DOHH2 (cell line): Measurements from ENCODE around the gene RFPL2.

Experiments used
- H3F3A ChIP-seq: fragments of 200-600 bp; sonication (generic), shearing (Covaris generic); 2 replicates; pipeline ENCODE4 v1.6.0; 2016; ENCODE audit warnings: antibody characterized with exemption, mild to moderate bottlenecking; ENCODE audit not compliant: control insufficient read depth, insufficient read depth
- H3K27ac ChIP-seq: fragments of 200-600 bp; sonication (generic); 2 replicates; pipeline ENCODE4 v1.5.1; 2014; ENCODE audit warnings: low read depth, mild to moderate bottlenecking, low read length, moderate library complexity
- H3K27me3 ChIP-seq: fragments of 200-600 bp; sonication (generic); 2 replicates; pipeline ENCODE4 v1.6.1; 2014; ENCODE audit warnings: mild to moderate bottlenecking, low read length, mixed read lengths; ENCODE audit not compliant: control insufficient read depth
- H3K36me3 ChIP-seq: fragments of 200-600 bp; sonication (generic); 2 replicates; pipeline ENCODE4 v1.6.1; 2014; ENCODE audit warnings: mild to moderate bottlenecking, low read length, moderate library complexity, mixed read lengths; ENCODE audit not compliant: control insufficient read depth
- H3K4me1 ChIP-seq: fragments of 200-600 bp; sonication (generic); 2 replicates; pipeline ENCODE4 v1.6.1; 2014; ENCODE audit warnings: mild to moderate bottlenecking, low read length, mixed read lengths; ENCODE audit not compliant: control insufficient read depth
- H3K4me2 ChIP-seq: fragments of 200-600 bp; sonication (generic); 2 replicates; pipeline ENCODE4 v1.6.0; 2014; ENCODE audit warnings: mild to moderate bottlenecking, low read length, moderate library complexity
- H3K4me3 ChIP-seq: fragments of 200-600 bp; sonication (generic); 2 replicates; pipeline ENCODE4 v1.5.1; 2014; ENCODE audit warnings: mild to moderate bottlenecking, low read length, mixed read lengths
- H3K79me2 ChIP-seq: fragments of 200-600 bp; sonication (generic); 2 replicates; pipeline ENCODE4 v1.6.1; 2014; ENCODE audit warnings: mild to moderate bottlenecking, low read length, mixed read lengths; ENCODE audit not compliant: control insufficient read depth
- H3K9me2 ChIP-seq: fragments of 200-600 bp; sonication (generic); replicated peaks from 2 replicates; pipeline ENCODE4 v1.6.1; 2014; ENCODE audit warnings: mild to moderate bottlenecking, low read length, mixed read lengths; ENCODE audit not compliant: control insufficient read depth
- H3K9me3 ChIP-seq: fragments of 200-600 bp; sonication (generic); 2 replicates; pipeline ENCODE4 v1.6.1; 2014; ENCODE audit warnings: antibody characterized with exemption, low read length, mixed read lengths; ENCODE audit not compliant: control insufficient read depth, insufficient read depth
- H4K20me1 ChIP-seq: fragments of 200-600 bp; sonication (generic); 2 replicates; pipeline ENCODE4 v1.6.0; 2014; ENCODE audit warnings: low read depth, mild to moderate bottlenecking, antibody characterized with exemption, low read length, moderate library complexity; ENCODE audit not compliant: control insufficient read depth, insufficient read depth
- EZH2phosphoT487 ChIP-seq: fragments of 200-600 bp; sonication (generic); IDR thresholded peaks from 2 replicates; pipeline ENCODE4 v1.6.1; 2017; ENCODE audit warnings: borderline replicate concordance, mild to moderate bottlenecking, antibody characterized with exemption, low read length, moderate library complexity, mixed read lengths
- TF ChIP-seq, protein P1 (sequence below): fragments of 200-600 bp; sonication (generic); IDR thresholded peaks from one replicate; pipeline ENCODE4 v1.5.1; 2014; ENCODE audit warnings: antibody characterized with exemption, mild to moderate bottlenecking, low read depth, low read length; ENCODE audit not compliant: poor library complexity, severe bottlenecking

RFPL2 gene

DNA sequence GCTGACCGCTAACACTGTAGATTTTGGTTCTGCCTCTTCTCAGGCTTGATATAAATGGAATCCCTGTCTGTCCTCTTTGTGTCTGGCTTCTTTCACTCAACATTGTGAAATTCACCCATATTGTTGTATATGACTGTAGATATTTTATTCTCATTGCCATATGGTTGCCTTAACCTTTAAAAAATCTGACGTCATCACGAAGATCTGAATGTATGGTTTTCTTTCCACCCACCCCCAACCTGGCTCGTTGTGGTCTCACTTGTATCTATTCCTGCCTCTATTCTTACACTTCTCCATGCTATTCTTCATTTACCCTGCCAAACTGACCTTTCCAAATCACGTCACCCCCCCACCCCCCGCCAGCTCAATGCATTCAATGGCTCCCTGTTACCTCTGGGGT lies 23.8 kb downstream of the RFPL2 start:
- no peak overlapping the region for H3K4me2 ChIP-seq
- no peaks in the 10 kb centered on the region for H3K4me1 ChIP-seq
- H3K4me3 ChIP-seq: no peak overlapping the region
- no peaks in the 10 kb centered on the region for H3K36me3 ChIP-seq
- TF ChIP-seq EZH2phosphoT487: no peak
- TF ChIP-seq, protein P1, sequence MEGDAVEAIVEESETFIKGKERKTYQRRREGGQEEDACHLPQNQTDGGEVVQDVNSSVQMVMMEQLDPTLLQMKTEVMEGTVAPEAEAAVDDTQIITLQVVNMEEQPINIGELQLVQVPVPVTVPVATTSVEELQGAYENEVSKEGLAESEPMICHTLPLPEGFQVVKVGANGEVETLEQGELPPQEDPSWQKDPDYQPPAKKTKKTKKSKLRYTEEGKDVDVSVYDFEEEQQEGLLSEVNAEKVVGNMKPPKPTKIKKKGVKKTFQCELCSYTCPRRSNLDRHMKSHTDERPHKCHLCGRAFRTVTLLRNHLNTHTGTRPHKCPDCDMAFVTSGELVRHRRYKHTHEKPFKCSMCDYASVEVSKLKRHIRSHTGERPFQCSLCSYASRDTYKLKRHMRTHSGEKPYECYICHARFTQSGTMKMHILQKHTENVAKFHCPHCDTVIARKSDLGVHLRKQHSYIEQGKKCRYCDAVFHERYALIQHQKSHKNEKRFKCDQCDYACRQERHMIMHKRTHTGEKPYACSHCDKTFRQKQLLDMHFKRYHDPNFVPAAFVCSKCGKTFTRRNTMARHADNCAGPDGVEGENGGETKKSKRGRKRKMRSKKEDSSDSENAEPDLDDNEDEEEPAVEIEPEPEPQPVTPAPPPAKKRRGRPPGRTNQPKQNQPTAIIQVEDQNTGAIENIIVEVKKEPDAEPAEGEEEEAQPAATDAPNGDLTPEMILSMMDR: no peak
- no peaks in the 10 kb centered on the region for H3F3A ChIP-seq
- no peaks in the 10 kb centered on the region for H3K79me2 ChIP-seq
- no peaks in the 10 kb centered on the region for H3K9me3 ChIP-seq
- H3K9me2 ChIP-seq: no peaks in the 10 kb centered on the region
- no peaks in the 10 kb centered on the region for H4K20me1 ChIP-seq
- 0 out of 2 replicates have a peak, but pooled peaks cover 3% of the 10 kb centered on the region for H3K27me3 ChIP-seq
- H3K27ac ChIP-seq: no peak overlapping the region

DNA sequence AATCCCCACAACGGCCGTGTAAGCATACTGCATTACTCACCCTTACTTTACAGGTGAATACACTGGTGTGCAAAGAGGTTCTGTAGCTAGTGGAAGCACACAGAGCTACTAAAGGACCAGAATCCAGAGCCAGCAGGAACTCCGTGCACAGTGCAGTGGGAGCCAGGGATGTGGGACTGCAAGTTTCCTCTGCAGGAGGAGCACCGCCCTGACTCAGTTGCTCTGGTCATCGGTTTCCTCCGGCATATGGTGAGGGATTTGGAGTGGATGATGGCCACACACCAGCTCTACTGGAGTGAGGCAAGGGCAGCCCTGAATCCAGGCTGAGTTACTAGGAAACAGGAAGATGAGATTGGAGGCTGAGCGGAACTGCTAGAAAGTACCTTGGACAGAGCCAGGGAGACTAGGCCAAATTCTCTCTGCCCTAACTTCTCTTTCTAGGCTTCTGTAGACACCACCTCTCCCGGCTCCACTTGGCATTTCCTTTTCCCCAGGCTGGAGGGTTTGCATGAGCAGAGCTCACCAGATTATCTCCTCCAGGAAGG lies 27.6 kb downstream of the RFPL2 start:
- TF ChIP-seq EZH2phosphoT487: no peak
- TF ChIP-seq, protein P1: no peak
- no peak overlapping the region for H3K4me3 ChIP-seq
- H3K36me3 ChIP-seq: no peaks in the 10 kb centered on the region
- H3K9me3 ChIP-seq: no peaks in the 10 kb centered on the region
- H4K20me1 ChIP-seq: no peaks in the 10 kb centered on the region
- no peaks in the 10 kb centered on the region for H3K9me2 ChIP-seq
- H3K4me2 ChIP-seq: no peak overlapping the region
- H3K27ac ChIP-seq: no peak overlapping the region
- no peaks in the 10 kb centered on the region for H3F3A ChIP-seq
- no peaks in the 10 kb centered on the region for H3K4me1 ChIP-seq
- H3K79me2 ChIP-seq: no peaks in the 10 kb centered on the region
- 0 out of 2 replicates have a peak, but pooled peaks cover 3% of the 10 kb centered on the region for H3K27me3 ChIP-seq

DNA sequence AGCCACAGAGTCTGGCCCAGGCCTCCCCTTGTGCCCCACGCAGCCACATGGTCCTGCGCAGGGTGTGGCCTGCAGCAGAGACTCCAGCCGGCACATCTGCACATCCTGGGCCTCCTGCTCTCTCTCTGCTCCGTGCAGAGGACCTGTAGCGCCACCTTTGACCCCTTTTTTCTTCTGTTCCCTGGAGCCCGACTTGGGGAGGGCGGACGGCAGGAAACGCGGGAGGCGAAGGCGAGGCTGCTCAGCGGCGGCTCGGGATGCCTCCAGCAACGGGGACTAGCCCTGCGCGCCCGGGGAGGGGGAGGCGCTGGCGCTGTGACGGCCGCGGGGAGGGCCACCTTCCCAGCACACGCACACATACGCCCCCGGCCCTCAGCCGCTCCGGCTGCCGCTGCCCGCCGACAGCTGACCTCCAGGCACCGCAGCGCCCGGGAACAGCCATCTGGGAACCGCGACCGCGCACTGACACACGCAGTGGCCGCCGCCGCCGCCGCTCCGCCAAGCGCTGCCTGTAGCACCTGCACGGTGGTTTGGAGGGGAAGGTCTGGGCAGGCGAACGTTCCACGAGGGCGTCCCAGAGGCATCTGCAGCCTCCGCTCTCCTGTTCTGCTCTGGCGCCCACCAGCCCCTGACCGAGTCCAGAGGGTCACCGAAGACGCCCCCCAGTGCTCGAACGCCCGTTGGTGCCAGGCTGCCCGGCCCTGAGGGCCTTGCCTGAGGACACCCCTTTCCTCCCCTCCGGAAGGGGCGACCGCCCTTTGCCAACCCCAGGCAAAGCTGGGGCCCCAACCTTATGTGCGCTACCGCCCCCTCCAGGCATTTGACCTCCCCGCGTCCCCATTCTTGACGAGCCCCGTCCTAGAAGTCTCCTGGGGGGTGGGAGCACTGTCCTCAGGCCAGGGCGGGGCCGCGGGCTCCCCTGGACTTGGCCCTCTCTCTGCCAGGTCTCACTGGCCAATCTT lies 28.9 kb downstream of the RFPL2 start:
- no peaks in the 10 kb centered on the region for H3K4me1 ChIP-seq
- no peaks in the 10 kb centered on the region for H3F3A ChIP-seq
- H3K36me3 ChIP-seq: no peaks in the 10 kb centered on the region
- no peak overlapping the region for H3K4me2 ChIP-seq
- H3K9me2 ChIP-seq: no peaks in the 10 kb centered on the region
- H3K9me3 ChIP-seq: no peaks in the 10 kb centered on the region
- no peaks in the 10 kb centered on the region for H4K20me1 ChIP-seq
- no peaks in the 10 kb centered on the region for H3K79me2 ChIP-seq
- no peak overlapping the region for H3K27ac ChIP-seq
- H3K27me3 ChIP-seq: 0 out of 2 replicates have a peak, but pooled peaks cover under 1% of the 10 kb centered on the region
- TF ChIP-seq EZH2phosphoT487: no peak
- TF ChIP-seq, protein P1: no peak
- H3K4me3 ChIP-seq: no peak overlapping the region
